22Rv1 (cell line): ENCODE measurements around the gene DDX31.

Experiments used
- ZFX ChIP-seq: fragments of 450-650 bp; IDR thresholded peaks from 2 replicates; pipeline ENCODE4 v1.6.1; 2017; ENCODE audit warnings: antibody characterized with exemption, borderline replicate concordance
- TF ChIP-seq, protein P1 (sequence below): fragments of 450-650 bp; IDR thresholded peaks from 2 replicates; pipeline ENCODE4 v1.5.1; 2017; ENCODE audit warnings: mild to moderate bottlenecking

DNA sequence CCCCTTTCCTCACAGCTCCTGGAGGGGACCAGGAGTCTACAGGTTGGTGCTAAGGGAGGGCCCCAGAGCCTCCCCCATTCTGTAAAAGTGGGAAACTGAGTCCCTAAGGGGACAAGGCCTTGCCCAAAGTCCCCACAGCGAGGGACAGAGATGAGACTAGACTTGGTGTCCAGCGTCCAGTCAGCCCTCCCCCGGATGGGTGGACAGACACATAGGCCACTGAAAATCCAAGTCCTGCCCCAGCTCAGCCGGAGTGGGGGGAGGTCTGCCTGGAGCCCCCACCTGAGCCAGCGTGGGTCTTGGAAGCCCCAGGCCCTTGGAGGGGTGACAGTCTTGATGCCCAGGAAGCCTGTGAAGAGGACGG lies 82.2 kb downstream of the DDX31 start:
- TF ChIP-seq, protein P1, sequence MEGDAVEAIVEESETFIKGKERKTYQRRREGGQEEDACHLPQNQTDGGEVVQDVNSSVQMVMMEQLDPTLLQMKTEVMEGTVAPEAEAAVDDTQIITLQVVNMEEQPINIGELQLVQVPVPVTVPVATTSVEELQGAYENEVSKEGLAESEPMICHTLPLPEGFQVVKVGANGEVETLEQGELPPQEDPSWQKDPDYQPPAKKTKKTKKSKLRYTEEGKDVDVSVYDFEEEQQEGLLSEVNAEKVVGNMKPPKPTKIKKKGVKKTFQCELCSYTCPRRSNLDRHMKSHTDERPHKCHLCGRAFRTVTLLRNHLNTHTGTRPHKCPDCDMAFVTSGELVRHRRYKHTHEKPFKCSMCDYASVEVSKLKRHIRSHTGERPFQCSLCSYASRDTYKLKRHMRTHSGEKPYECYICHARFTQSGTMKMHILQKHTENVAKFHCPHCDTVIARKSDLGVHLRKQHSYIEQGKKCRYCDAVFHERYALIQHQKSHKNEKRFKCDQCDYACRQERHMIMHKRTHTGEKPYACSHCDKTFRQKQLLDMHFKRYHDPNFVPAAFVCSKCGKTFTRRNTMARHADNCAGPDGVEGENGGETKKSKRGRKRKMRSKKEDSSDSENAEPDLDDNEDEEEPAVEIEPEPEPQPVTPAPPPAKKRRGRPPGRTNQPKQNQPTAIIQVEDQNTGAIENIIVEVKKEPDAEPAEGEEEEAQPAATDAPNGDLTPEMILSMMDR, result no peak
- no peak for TF ChIP-seq ZFX
